Adrenal gland (tissue), 12 donors: ENCODE data around the gene PLEK2. TPM values are rescaled to one million over a fixed set of nuclear protein-coding genes. Genes with fewer than 3 reads are reported as not detected.

ENCODE experiments used
- DNase-seq, 7 donors: peaks; one replicate each; pipeline ENCODE4 v3.0.0-alpha.2; 2019 to 2020
- H3K27ac ChIP-seq, 5 donors: fragments of 200-600 bp; sonication (generic) in 4 of 5; 1 replicate in 3 of 5; 2 replicates in 2 of 5; pipeline versions ENCODE4 v1.5.1 to v1.8.0; 2016 to 2020; ENCODE audit warnings: mild to moderate bottlenecking in 1 of 5
- H3K27me3 ChIP-seq: fragments of 200-600 bp; 2 replicates; pipeline ENCODE4 v1.8.0; 2021
- H3K36me3 ChIP-seq, 2 donors: fragments of 200-600 bp; replicated peaks in 1 of 2; 1 replicate in 1 of 2; 2 replicates in 1 of 2; pipeline versions ENCODE4 v1.5.1 to v1.8.0; 2018 to 2022
- H3K4me1 ChIP-seq, 2 donors: fragments of 200-600 bp; replicated peaks in 1 of 2; 1 replicate in 1 of 2; 2 replicates in 1 of 2; pipeline versions ENCODE4 v1.5.1 to v1.8.0; 2018 to 2021
- H3K4me3 ChIP-seq, 4 donors: fragments of 200-600 bp; sonication (generic) in 3 of 4; one replicate each; pipeline ENCODE4 v1.5.1; 2016 to 2018
- H3K9me3 ChIP-seq, 3 donors: fragments of 200-600 bp; sonication (generic) in 1 of 3; replicated peaks in 1 of 3; 1 replicate in 2 of 3; 2 replicates in 1 of 3; pipeline versions ENCODE4 v1.5.1 to v1.8.0; 2016 to 2021
- POLR2A ChIP-seq, 2 donors: fragments of 450-650 bp; IDR thresholded peaks; one replicate each; pipeline ENCODE4 v1.6.1; 2017; ENCODE audit warnings: antibody characterized with exemption in 2 of 2, mild to moderate bottlenecking in 2 of 2, moderate library complexity in 1 of 2
- WGBS, 4 donors: extraction: QIAGEN DNeasy Blood & Tissue Kit in 2 of 4; methylation state at CpG; one replicate each; pipeline versions ENCODE4 v1.1.5 to v1.1.7; 2013 to 2017; 5-methylcytosine and 5-hydroxymethylcytosine counted together
- intact Hi-C, 2 donors: fragments of 100-400 bp; cut with DNase I; formaldehyde crosslinking; loops; one replicate each; pipeline versions ENCODE4 v1.14.1 to v1.15.0; 2022 to 2023
- polyA plus RNA-seq, 3 donors: library from polyadenylated mRNA; stranded (reverse); fragments of 200-250 nt in 2 of 3; fragments of 350-450 nt in 1 of 3; fragmentation: Illumina TruSeq in 1 of 3; extraction: RNeasy Lipid Tissue Mini Kit (QIAGEN cat#74804) in 1 of 3; gene quantifications; one replicate each; pipeline ENCODE4 v1.2.3, GENCODE V29; 2013 to 2014
- total RNA-seq, 9 donors: library from RNA; depleted of rRNA in 4 of 9; stranded (reverse); fragments of >200 nt in 4 of 9; fragments of 120-200 nt in 1 of 9; fragmentation: NEBNext Ultra II Directional in 1 of 9; extraction: Animal tissue kit (Norgen Biotek cat#: 25700) in 1 of 9; gene quantifications; one replicate each; pipeline versions ENCODE4 v1.1.0 to v1.2.4, GENCODE V29; 2013 to 2023
- TF ChIP-seq, protein P1 (sequence below), 6 experiments: fragments of 450-650 bp in 4 of 6; fragments of 200-600 bp in 2 of 6; sonication (generic) in 1 of 6; IDR thresholded peaks; 1 replicate in 5 of 6; 2 replicates in 1 of 6; pipeline versions ENCODE4 v1.5.1 to v1.8.0; 2016 to 2021; ENCODE audit warnings: antibody characterized with exemption in 6 of 6, mild to moderate bottlenecking in 2 of 6, moderate library complexity in 1 of 6
- donor health status: healthy with polysubstance abuse.
- donor health status: Bipolar disorder and iron deficiency.
- donor health status: DM: yes; HTN: yes; CAD: no.
- donor health status: DM: no; HTN: no; CAD: no.
- donor health status: DM: no; HTN: no; CAD: no.
- donor health status: DM: yes; HTN: yes; CAD: no.

The PLEK2 gene
- total and polyA plus RNA-seq, 12 donors = 19.6 to 384 (median 56.1) TPM

DNA sequence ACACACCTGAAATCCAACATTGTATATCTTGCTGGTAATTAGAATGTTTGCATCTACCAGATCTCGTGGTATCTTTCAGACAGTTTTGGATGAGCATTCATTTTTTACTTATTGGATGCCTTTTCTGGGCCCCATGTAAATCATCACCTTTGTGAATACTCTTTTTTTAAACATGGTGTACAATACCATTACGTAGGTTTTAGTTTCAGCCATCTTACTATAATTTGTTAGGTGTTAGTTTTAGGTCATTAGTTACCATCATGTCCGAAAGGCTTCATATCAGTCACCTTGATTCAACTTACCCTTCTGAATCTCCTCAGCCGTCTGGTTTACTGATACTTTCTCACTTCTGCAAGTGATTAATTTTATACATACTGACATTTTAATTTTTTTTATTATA, 46.5 kb downstream of the PLEK2 start:
- WGBS, 4 donors = 91 to 92% (median 92%) methylated on average over 4 of the region's 4 CpGs
- Histone ChIP-seq H3K4me3 (no peak overlapping the region), H3K27ac (no peak overlapping the region), H3K36me3 (peaks cover 0 to 53% of the 10 kb centered on the region in 2 donors), H3K27me3 (no peaks in the 10 kb centered on the region), H3K4me1 (peaks cover 8 to 36% of the 10 kb centered on the region in 2 donors), H3K9me3 (no peaks in the 10 kb centered on the region)
- intact Hi-C loops = no loop called here
- TF ChIP-seq POLR2A (IDR thresholded peaks at IDR 0.05) = no peak
- TF ChIP-seq, protein P1, sequence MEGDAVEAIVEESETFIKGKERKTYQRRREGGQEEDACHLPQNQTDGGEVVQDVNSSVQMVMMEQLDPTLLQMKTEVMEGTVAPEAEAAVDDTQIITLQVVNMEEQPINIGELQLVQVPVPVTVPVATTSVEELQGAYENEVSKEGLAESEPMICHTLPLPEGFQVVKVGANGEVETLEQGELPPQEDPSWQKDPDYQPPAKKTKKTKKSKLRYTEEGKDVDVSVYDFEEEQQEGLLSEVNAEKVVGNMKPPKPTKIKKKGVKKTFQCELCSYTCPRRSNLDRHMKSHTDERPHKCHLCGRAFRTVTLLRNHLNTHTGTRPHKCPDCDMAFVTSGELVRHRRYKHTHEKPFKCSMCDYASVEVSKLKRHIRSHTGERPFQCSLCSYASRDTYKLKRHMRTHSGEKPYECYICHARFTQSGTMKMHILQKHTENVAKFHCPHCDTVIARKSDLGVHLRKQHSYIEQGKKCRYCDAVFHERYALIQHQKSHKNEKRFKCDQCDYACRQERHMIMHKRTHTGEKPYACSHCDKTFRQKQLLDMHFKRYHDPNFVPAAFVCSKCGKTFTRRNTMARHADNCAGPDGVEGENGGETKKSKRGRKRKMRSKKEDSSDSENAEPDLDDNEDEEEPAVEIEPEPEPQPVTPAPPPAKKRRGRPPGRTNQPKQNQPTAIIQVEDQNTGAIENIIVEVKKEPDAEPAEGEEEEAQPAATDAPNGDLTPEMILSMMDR (IDR thresholded peaks at IDR 0.05) = no peak
- no peak for DNase-seq

- Histone ChIP-seq H3K27me3 (no peaks in the 10 kb centered on the region), H3K9me3 (no peaks in the 10 kb centered on the region), H3K27ac (peak overlapping the region; percentile 68 to 96 (median 90)), H3K4me1 (peaks cover 36 to 66% of the 10 kb centered on the region in 2 donors), H3K4me3 (peak overlapping the region; percentile 1 to 84 (median 63)), H3K36me3 (peaks cover 0 to 14% of the 10 kb centered on the region in 2 donors)
- no peak for TF ChIP-seq POLR2A (IDR thresholded peaks at IDR 0.05)
- TF ChIP-seq, protein P1 (IDR thresholded peaks at IDR 0.05) = no peak
- whole genome bisulfite sequencing, 4 donors = 1 to 2% (median 2%) methylated on average over 21 to 34 of the region's 34 CpGs
- intact Hi-C loops = no loop called here
- DNase-seq = no peak
These were observed 51.3 kb downstream of the PLEK2 start for GRCh38 chr14:67360470-67361206.

DNA sequence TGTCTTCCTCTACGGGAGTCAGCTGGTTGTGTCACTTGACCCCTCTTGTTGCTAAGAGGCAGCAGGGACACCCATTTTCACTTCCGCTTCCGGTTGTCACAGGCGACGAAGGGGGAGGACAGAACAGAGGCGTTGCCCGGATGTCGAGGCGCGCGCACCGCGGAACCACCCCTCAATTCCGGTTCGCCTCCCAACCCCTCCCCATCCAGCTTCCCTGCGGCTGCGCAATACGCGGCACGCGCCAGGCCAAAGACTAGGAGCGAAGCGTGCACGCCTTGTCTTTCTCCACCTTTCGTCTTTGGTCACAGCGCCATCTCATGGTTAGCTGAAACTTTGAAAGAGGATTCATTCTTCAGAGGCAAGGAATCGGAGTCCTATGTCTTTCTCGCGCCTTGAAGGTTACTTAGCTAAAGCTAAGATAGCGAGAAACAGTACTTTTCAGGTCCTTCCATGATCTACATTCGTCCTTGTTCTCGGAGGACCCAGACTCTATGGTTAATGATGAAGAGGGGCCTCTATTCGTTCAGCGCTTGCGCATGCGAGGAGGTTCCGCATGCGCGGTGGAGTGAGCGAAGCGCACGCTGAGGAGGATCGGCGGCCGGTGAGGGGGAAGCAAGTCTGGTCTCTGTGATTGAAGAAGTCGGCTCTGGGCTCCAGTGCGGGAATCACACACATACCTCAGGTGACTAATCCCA, 52.0 kb downstream of the PLEK2 start, which contains the start of the genes ATP6V1D and EIF2S1:
Gene ATP6V1D (minus strand): TSS at position 30 of the 695 bp plus-strand sequence. CDS start 106 bp downstream, outside the sequence.
Gene EIF2S1 (plus strand): TSS at position 554 of the 695 bp plus-strand sequence. CDS start 4,440 bp downstream, outside the sequence.
- peak; percentile 99 to 100 (median 99) for DNase-seq
- H3K4me3 ChIP-seq = peak within 1 kb of the TSS; percentile 58 to 84 (median 70)
- intact Hi-C loops = no loop called here
- peaks cover 0 to 7% of the 10 kb centered on the region in 2 donors for H3K36me3 ChIP-seq
- no peaks in the 10 kb centered on the region for H3K27me3 ChIP-seq
- TF ChIP-seq POLR2A (IDR thresholded peaks at IDR 0.05) = peak; percentile 69 to 72
- TF ChIP-seq, protein P1 (IDR thresholded peaks at IDR 0.05) = peak; percentile 78 to 100 (median 96)
- WGBS, 4 donors = 0% methylated on average over 32 to 47 of the region's 47 CpGs
- H3K9me3 ChIP-seq = no peaks in the 10 kb centered on the region
- peak within 1 kb of the TSS; percentile 73 to 96 (median 90) for H3K27ac ChIP-seq
- H3K4me1 ChIP-seq = peaks cover 36 to 66% of the 10 kb centered on the region in 2 donors
